ENCODE measurements around the gene PDE6A. TPM values are rescaled to one million over a fixed set of nuclear protein-coding genes. Genes with fewer than 3 reads are reported as not detected.

Gene PDE6A
- polyA plus RNA-seq (2013, experiment 1 of 2): not detected
- polyA plus RNA-seq (2013, experiment 2 of 2): 0.06 TPM

DNA sequence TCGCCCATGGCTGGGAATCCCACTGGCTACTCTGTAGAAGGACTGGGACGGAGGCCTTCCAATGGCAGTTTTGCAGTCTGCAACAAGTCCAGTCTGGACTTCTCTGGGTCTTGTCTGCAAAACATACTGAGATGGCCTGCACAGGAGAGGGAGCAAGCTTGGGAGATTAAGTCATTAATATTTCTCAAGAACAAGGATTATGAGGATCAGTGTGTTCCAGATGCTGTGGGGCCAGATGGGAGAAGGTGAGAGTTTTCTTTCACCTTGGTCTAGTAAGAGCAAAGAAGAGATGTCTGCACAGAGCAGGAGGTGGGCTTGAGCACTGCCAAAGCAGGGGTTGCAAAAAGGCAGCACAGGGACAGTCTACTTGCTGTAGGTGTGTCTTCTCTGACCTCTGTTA lies at the start of gene PDE6A:
Gene PDE6A (minus strand): TSS at position 128 of the 400 bp plus-strand sequence. CDS start 120 bp downstream, at position 8.
- H3K36me3 ChIP-seq (ENCODE audit: insufficient read depth, low read length): no peaks in the 10 kb centered on the region
- H3K9me3 ChIP-seq (ENCODE audit: insufficient read depth, low read depth, low read length): no peaks in the 10 kb centered on the region
- H3K4me3 ChIP-seq (ENCODE audit: low read length): no peak within 1 kb of the TSS
- 93% methylated on average over 2 of the region's 2 CpGs for WGBS
- no peaks in the 10 kb centered on the region for H3K4me1 ChIP-seq (ENCODE audit: insufficient read depth, low read length)
- no peaks in the 10 kb centered on the region for H3K27me3 ChIP-seq (ENCODE audit: insufficient read depth, low read length)
- H3K27ac ChIP-seq (ENCODE audit: low read depth, low read length): no peak within 1 kb of the TSS
- H3K9ac ChIP-seq (ENCODE audit: low read depth, low read length): no peak within 1 kb of the TSS

DNA sequence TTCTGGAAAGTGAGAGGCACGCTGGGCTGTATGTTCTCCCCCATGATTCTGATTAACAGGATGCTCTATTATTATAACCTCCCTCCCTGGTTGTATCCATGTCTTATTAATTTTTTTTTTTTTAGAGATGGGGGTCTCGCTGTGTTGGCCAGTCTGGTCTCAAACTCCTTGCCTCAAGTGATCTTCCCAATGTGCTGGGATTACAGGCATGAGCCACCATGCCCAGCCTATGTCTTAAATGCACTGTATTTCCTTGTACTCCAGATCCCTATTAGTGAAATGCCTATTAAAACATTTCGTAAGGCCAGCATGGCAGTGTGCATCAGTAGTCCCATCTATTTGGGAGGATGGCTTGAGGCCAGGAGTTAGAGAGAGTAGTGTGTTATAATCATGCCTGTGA lies 48.9 kb upstream of the PDE6A start:
- Histone ChIP-seq H3K4me3 (ENCODE audit: low read length) (no peak overlapping the region), H3K4me1 (ENCODE audit: insufficient read depth, low read length) (no peaks in the 10 kb centered on the region), H3K27ac (ENCODE audit: low read depth, low read length) (no peak overlapping the region), H3K36me3 (ENCODE audit: insufficient read depth, low read length) (peaks cover 7% of the 10 kb centered on the region; the same call in 1 of the 2 replicates), H3K9ac (ENCODE audit: low read depth, low read length) (no peak overlapping the region), H3K27me3 (ENCODE audit: insufficient read depth, low read length) (no peaks in the 10 kb centered on the region), H3K9me3 (ENCODE audit: insufficient read depth, low read depth, low read length) (no peaks in the 10 kb centered on the region)
- 91% methylated on average over 3 of the region's 3 CpGs for WGBS

DNA sequence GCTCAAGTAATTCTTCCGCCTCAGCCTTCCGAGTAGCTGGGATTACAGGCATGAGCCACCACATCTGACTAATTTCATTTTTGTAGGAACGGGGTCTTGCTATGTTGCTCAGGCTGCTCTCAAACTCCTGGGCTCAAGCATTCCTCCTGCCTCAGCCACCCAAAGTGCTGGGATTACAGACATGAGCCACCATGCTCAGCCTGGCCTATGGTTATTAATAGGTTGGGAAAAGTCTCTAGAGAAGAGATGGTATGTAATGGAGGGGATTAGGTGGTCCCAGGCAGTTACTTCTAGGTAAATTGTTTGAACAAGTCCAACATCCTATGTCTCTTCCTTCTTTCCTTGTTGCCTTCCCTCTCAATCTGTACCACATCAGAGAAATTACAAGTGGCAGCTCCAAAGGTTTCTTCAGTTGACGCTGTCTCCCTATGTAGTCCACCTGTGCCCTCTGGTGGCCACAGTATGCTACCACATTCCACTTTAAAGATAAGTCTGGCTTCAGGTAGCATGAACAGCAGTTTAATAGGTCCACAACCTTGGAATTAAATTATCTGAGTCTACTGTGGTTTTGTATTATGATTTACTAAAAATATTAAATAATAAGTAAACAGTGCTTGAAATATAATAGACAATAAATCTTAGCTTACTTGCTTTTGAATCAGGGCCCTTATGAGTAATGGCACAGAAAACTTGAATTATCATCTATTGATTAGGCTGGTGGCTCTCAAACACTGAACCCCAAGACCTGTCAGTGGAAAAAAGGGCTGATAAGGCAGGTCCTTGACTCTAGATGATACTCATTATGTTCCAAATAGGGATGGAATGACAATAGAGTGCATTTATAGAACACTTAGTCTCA lies 46.2 kb upstream of the PDE6A start:
- 69% methylated on average over 4 of the region's 4 CpGs for WGBS
- Histone ChIP-seq H3K27ac (ENCODE audit: low read depth, low read length) (no peak overlapping the region), H3K36me3 (ENCODE audit: insufficient read depth, low read length) (peaks cover 7% of the 10 kb centered on the region; the same call in 1 of the 2 replicates), H3K27me3 (ENCODE audit: insufficient read depth, low read length) (no peaks in the 10 kb centered on the region), H3K4me3 (ENCODE audit: low read length) (no peak overlapping the region), H3K9me3 (ENCODE audit: insufficient read depth, low read depth, low read length) (no peaks in the 10 kb centered on the region), H3K9ac (ENCODE audit: low read depth, low read length) (no peak overlapping the region), H3K4me1 (ENCODE audit: insufficient read depth, low read length) (no peaks in the 10 kb centered on the region)

DNA sequence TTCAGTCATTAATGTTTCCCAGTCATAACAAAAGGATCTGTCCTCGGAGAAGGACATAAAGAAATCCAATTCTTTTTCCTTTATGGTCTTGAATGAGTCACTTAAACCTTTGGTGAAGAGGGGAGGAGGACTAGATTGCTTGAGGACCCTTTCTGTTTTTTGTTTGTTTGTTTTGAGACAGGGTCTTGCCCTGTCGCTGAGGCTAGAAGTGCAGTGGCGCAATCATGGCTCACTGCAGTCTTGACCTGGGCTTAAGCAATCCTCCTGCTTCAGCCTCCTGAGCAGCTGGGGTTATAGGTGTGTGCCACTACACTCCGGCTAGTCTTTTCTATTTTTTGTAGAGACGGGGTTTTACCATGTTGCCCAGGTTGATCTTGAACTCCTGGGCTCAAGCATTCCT lies 43.5 kb upstream of the PDE6A start:
- H3K4me3 ChIP-seq (ENCODE audit: low read length): no peak overlapping the region
- H3K9me3 ChIP-seq (ENCODE audit: insufficient read depth, low read depth, low read length): no peaks in the 10 kb centered on the region
- H3K27me3 ChIP-seq (ENCODE audit: insufficient read depth, low read length): no peaks in the 10 kb centered on the region
- H3K9ac ChIP-seq (ENCODE audit: low read depth, low read length): no peak overlapping the region
- H3K4me1 ChIP-seq (ENCODE audit: insufficient read depth, low read length): no peaks in the 10 kb centered on the region
- no peak overlapping the region for H3K27ac ChIP-seq (ENCODE audit: low read depth, low read length)
- WGBS: 90% methylated on average over 5 of the region's 5 CpGs
- no peaks in the 10 kb centered on the region for H3K36me3 ChIP-seq (ENCODE audit: insufficient read depth, low read length)

DNA sequence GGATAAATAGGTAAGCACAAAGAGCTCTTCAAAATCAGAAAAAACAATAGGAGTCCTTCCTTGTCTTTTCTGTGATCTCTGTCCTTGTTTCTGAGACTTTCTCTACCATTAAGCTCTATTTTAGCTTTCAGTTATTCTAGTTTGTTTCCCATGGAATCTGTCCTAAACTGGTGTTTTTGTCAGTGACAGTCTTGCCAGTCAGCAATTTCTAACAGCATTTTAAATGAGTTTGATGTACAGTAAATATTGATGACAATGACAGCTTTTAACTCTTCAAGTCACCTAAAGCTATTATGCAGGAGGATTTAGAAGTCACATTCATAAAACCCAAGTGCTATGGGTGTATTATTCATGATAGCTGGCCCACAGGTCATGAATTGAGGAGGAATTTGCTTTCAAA lies 37.9 kb upstream of the PDE6A start:
- Histone ChIP-seq H3K36me3 (ENCODE audit: insufficient read depth, low read length) (peaks cover 15% of the 10 kb centered on the region), H3K9me3 (ENCODE audit: insufficient read depth, low read depth, low read length) (no peaks in the 10 kb centered on the region), H3K27ac (ENCODE audit: low read depth, low read length) (no peak overlapping the region), H3K4me3 (ENCODE audit: low read length) (no peak overlapping the region), H3K27me3 (ENCODE audit: insufficient read depth, low read length) (no peaks in the 10 kb centered on the region), H3K4me1 (ENCODE audit: insufficient read depth, low read length) (no peaks in the 10 kb centered on the region), H3K9ac (ENCODE audit: low read depth, low read length) (no peak overlapping the region)

DNA sequence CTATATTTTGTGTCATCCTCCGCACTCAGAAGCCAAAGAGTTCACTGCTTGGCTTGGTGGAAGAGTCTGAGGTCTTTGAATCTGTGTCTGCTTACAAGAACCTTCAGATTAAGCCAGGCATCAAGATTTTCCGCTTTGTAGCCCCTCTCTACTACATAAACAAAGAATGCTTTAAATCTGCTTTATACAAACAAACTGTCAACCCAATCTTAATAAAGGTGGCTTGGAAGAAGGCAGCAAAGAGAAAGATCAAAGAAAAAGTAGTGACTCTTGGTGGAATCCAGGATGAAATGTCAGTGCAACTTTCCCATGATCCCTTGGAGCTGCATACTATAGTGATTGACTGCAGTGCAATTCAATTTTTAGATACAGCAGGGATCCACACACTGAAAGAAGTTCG lies 36.6 kb upstream of the PDE6A start:
- Histone ChIP-seq H3K9me3 (ENCODE audit: insufficient read depth, low read depth, low read length) (no peaks in the 10 kb centered on the region), H3K4me1 (ENCODE audit: insufficient read depth, low read length) (no peaks in the 10 kb centered on the region), H3K9ac (ENCODE audit: low read depth, low read length) (no peak overlapping the region), H3K4me3 (ENCODE audit: low read length) (no peak overlapping the region), H3K27ac (ENCODE audit: low read depth, low read length) (no peak overlapping the region), H3K36me3 (ENCODE audit: insufficient read depth, low read length) (peaks cover 15% of the 10 kb centered on the region), H3K27me3 (ENCODE audit: insufficient read depth, low read length) (no peaks in the 10 kb centered on the region)
- WGBS: 89% methylated on average over 3 of the region's 3 CpGs

DNA sequence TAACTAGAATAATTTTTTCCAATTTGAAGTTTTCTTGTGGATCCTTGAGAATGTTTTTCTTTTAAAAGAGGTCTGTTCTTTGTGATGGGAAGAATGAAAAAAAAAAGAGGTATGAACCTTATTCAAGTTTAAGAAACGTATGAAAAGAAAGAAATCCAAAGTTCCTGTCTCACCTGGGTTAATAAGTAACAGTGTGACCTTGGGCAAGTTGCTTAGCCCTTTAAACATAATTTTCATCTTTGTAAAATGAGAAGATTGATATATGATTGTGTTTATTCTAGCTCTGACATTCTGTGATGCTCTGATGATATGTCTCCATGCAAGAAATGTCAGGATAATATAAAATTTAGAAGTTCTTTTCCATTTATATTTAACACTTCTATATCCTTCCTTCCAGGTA lies 35.3 kb upstream of the PDE6A start:
- Histone ChIP-seq H3K4me1 (ENCODE audit: insufficient read depth, low read length) (no peaks in the 10 kb centered on the region), H3K27ac (ENCODE audit: low read depth, low read length) (no peak overlapping the region), H3K9me3 (ENCODE audit: insufficient read depth, low read depth, low read length) (no peaks in the 10 kb centered on the region), H3K4me3 (ENCODE audit: low read length) (no peak overlapping the region), H3K9ac (ENCODE audit: low read depth, low read length) (no peak overlapping the region), H3K36me3 (ENCODE audit: insufficient read depth, low read length) (peaks cover 15% of the 10 kb centered on the region), H3K27me3 (ENCODE audit: insufficient read depth, low read length) (no peaks in the 10 kb centered on the region)
- WGBS: 100% methylated on average over 1 of the region's 1 CpG

DNA sequence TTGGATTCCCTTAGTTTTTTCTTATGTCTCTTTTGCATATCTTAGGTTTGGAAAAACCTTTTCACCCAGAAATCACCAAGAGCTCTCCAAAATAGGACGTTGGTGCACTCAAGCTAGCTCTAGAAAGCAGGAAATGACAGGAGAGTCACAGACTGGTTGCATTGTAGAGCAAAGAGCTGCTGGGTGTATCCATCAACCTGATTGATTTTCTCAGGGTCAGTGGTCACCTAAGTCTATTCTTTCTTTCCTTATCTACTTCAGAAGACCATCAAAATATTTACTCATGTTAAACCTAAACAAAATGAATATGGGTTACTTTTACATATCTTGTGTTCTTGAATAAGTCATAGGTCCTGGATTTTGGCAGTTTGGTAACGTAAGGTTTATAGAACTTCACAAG lies 30.8 kb upstream of the PDE6A start:
- Histone ChIP-seq H3K4me3 (ENCODE audit: low read length) (no peak overlapping the region), H3K27me3 (ENCODE audit: insufficient read depth, low read length) (no peaks in the 10 kb centered on the region), H3K36me3 (ENCODE audit: insufficient read depth, low read length) (peaks cover 11% of the 10 kb centered on the region), H3K4me1 (ENCODE audit: insufficient read depth, low read length) (no peaks in the 10 kb centered on the region), H3K9ac (ENCODE audit: low read depth, low read length) (no peak overlapping the region), H3K27ac (ENCODE audit: low read depth, low read length) (no peak overlapping the region), H3K9me3 (ENCODE audit: insufficient read depth, low read depth, low read length) (no peaks in the 10 kb centered on the region)
- 69% methylated on average over 2 of the region's 2 CpGs for WGBS

DNA sequence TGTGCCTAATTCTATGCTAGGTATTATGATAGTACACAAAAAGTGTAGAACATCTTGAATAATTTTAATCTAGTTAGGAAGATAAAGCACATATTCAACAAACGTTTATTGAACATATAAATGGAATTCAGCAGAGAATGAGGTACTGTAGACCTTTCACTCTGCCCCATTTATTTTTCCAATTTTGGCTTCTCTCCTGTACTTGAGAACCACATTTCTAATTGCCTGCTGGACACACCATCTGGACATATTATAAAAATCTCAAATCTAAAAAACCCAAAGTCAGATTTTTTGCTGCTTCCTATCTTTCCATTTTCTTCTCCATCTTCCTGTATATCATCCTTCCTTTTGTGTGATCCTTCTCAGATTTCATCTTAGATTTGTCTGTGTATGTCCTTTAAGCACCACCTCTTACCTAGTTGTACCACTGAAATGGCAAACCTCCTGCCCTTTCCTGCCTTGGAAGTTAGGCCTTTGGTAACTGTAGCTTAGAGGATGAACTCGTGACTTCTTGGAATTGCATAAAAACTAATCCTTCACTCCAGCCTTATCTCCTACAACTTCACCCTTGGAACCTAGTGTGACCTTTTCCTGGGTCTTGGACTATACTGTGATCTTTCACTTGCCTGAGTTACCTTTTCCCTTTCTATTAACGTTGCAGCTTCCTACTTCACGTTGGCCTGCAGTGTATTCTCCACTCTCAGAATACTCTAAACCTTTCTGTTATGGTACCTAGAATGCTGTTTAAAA lies 24.8 kb upstream of the PDE6A start:
- H3K27ac ChIP-seq (ENCODE audit: low read depth, low read length): no peak overlapping the region
- H3K9ac ChIP-seq (ENCODE audit: low read depth, low read length): no peak overlapping the region
- no peaks in the 10 kb centered on the region for H3K36me3 ChIP-seq (ENCODE audit: insufficient read depth, low read length)
- H3K4me3 ChIP-seq (ENCODE audit: low read length): no peak overlapping the region
- H3K27me3 ChIP-seq (ENCODE audit: insufficient read depth, low read length): no peaks in the 10 kb centered on the region
- 92% methylated on average over 4 of the region's 4 CpGs for WGBS
- H3K4me1 ChIP-seq (ENCODE audit: insufficient read depth, low read length): no peaks in the 10 kb centered on the region
- no peaks in the 10 kb centered on the region for H3K9me3 ChIP-seq (ENCODE audit: insufficient read depth, low read depth, low read length)

DNA sequence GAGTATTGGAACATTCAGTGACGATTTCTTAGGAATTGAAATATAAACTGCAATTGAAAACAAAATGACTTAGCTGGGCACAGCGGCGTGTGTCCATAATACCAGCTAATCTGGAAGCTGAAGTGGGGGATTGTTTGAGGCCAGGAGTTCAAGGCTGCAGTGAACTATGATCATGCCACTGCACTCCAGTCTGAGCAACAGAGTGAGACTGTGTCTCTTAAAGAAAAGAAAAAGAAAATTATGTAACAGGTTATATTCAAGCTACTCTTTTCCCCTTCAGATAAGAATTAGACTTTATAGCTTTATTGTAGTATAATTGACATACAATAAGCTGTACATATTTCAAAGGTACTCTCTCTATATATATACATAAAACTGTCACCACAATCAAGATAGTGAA lies 22.4 kb upstream of the PDE6A start:
- WGBS: 93% methylated on average over 3 of the region's 3 CpGs
- Histone ChIP-seq H3K9ac (ENCODE audit: low read depth, low read length) (no peak overlapping the region), H3K36me3 (ENCODE audit: insufficient read depth, low read length) (no peaks in the 10 kb centered on the region), H3K27me3 (ENCODE audit: insufficient read depth, low read length) (peaks cover under 1% of the 10 kb centered on the region; the same call in 1 of the 2 replicates), H3K27ac (ENCODE audit: low read depth, low read length) (no peak overlapping the region), H3K4me1 (ENCODE audit: insufficient read depth, low read length) (no peaks in the 10 kb centered on the region), H3K9me3 (ENCODE audit: insufficient read depth, low read depth, low read length) (no peaks in the 10 kb centered on the region), H3K4me3 (ENCODE audit: low read length) (no peak overlapping the region)

DNA sequence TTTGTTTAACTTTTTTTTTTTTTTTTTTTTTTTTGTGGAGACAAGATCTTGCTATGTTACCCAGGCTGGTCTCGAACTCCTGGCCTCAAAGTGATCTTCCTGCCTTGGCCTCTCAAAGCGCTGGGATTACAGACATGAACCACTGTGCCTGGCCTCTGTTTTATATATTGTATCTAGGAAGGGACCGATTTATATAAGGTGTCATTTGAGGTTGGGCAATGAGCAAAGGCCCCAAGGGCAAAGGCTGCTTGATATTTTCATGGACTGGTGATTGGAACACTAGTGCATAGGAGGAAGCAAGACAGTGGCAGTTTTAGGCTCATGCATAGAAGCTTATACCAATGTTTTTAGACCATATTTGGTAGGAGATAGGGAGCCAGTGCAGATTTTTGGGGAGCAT lies 19.1 kb upstream of the PDE6A start:
- WGBS: 96% methylated on average over 3 of the region's 3 CpGs
- no peak overlapping the region for H3K27ac ChIP-seq (ENCODE audit: low read depth, low read length)
- peaks cover 10% of the 10 kb centered on the region for H3K4me1 ChIP-seq (ENCODE audit: insufficient read depth, low read length)

More for the DNA sequence above, 19.1 kb upstream of the PDE6A start:
- no peak overlapping the region for H3K4me3 ChIP-seq (ENCODE audit: low read length)
- H3K27me3 ChIP-seq (ENCODE audit: insufficient read depth, low read length): peaks cover 10% of the 10 kb centered on the region
- H3K9ac ChIP-seq (ENCODE audit: low read depth, low read length): no peak overlapping the region
- no peaks in the 10 kb centered on the region for H3K9me3 ChIP-seq (ENCODE audit: insufficient read depth, low read depth, low read length)
- H3K36me3 ChIP-seq (ENCODE audit: insufficient read depth, low read length): no peaks in the 10 kb centered on the region
